Activated gamma-delta T cell treated with anti-CD3 and anti-CD28 coated beads, Interleukin-2, amount 50 U/mL, for 16 hours (primary cell): ENCODE measurements around the gene ARPC5L.
"Not testable (repeated sequence)": the region's sequence is repeated elsewhere in the genome, so short reads cannot be mapped to it uniquely, and the experiment has no call there.

Source experiments
- DNase-seq: peaks from one replicate; pipeline ENCODE4 v3.0.0-alpha.2; 2020; ENCODE audit warnings: low read depth

The ARPC5L gene

GRCh38 chr9:124894035-124894740 lies 32.3 kb downstream of the ARPC5L start:
- no peak for DNase-seq

DNA sequence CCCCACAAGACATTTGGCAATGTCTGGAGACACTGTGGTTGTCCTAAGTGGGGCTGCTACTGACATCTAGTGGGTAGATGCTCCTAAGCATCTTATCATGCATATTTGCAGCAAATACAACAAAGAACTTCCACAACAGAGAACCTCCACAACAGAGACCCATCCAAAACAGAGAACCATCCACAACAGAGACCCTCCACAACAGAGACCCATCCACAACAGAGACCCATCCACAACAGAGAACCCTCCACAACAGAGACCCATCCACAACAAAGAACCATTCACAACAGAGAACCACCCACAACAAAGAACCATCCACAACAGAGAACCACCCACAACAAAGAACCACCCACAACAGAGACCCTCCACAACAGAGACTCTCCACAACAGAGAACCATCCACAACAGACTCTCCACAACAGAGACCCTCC lies 32.8 kb downstream of the ARPC5L start:
- no peak for DNase-seq

DNA sequence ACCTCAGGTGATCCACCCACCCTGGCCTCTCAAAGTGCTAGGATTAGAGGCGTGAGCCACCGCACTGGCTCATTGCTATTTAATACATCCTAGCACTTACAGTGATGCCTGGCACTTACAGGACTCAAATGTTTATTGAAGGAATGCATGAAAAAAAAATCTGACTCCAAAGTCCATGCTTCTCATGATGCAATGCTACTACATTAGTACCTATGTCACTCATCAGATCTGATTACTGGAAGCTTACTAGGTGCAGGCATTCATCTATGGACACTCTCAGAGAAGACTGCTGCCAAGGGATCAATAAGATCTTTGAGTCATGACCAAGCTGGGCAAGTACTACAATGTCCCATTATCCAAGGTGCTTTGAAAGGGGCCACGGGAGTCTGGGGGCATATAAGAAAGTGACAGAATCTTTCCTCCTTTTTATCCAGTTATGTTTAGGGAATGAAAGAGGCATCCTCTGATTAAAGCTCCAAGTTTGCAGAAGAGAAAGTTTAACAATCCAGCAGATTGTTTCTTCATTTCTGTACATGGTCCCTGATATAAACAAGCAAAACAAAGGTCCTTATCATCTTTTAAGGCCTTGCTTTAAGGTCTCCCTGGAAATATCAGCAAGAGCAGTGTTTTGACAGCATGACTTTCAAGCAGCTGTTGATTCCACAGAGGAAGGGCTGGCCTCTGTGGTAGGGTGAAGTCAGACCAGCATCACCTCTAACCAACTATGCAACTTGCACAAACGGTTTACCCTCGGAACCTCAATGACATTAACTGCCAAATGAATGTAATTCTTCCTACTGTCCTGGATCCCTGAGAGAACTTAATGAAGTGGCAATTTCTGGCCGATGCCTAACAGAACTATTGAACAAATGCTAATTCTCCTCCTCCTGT lies 35.9 kb downstream of the ARPC5L start:
- DNase-seq, result no peak

- no peak for DNase-seq
Measured at GRCh38 chr9:124899845-124900244, 37.9 kb downstream of the ARPC5L start.

GRCh38 chr9:124906966-124907365 lies 45.0 kb downstream of the ARPC5L start:
- no peak for DNase-seq

DNA sequence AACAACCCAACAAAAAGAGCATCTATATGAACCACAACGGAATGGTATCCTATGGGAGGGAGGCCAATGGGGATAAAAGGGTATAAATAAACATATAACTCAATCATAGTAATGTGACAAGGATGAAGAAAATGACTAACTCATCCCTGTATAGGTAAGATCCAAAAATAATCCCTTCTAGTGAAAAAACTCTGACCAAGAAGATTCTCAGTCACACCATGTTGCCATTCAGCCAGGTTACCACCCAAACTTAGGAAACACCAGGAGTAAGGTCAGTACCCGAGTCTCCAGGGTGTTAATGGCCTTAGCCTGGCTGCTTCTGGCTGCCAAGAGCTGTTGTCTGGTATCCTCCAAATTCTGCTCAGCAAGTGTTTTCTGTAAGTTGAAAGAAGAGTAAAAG lies 46.2 kb downstream of the ARPC5L start:
- no peak for DNase-seq

- DNase-seq, result no peak
Measured at GRCh38 chr9:124911766-124912165, 49.8 kb downstream of the ARPC5L start.

- no peak for DNase-seq
Measured at GRCh38 chr9:124913378-124913777, 51.4 kb downstream of the ARPC5L start.

- no peak for DNase-seq
Measured at GRCh38 chr9:124914753-124915405, 52.9 kb downstream of the ARPC5L start.

DNA sequence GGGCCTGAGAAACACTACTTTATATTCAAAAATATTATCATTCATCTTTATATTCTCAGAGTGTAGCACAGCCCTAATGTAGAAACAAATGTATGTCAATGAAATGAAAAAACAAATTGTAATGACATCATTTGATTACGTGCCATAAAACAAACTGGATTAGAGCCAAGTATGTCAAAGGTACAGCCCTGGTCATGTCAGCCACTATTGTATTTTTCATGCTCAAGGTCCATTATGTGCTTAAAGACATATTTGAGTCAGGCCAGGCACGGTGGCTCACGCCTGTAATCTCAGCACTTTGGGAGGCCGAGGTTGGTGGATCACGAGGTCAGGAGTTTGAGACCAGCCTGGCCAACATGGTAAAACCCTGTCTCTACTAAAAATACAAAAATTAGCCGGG lies 58.5 kb downstream of the ARPC5L start:
- not testable (repeated sequence) for DNase-seq
